HCT116 (cell line): ENCODE measurements around the gene SPI1. TPM values are rescaled to one million over a fixed set of nuclear protein-coding genes. Genes with fewer than 3 reads are reported as not detected.

Experiments used
- ATAC-seq: fragments of 200-7000 bp; cut with Tn5 transposase; 2 replicates; pipeline ENCODE4 v1.9.1; 2020; ENCODE audit warnings: mild to moderate bottlenecking, moderate library complexity
- BruUV-seq: library from RNA; stranded (reverse); fragments of 400-500 nt; replicated peaks from 2 replicates; lab custom pipeline; 2021; lab: Mats Ljungman, UMichigan
- CTCF ChIA-PET: fragments of 300-600 bp; sonication (Branson Sonifier 250); formaldehyde crosslinking; loops from one replicate; lab custom pipeline; 2021; ENCODE audit warnings: antibody characterized with exemption; lab: Charles Lee
- POLR2A ChIA-PET: fragments of 300-600, 350-600 bp; sonication (Branson Sonifier 250); formaldehyde crosslinking; loops from one replicate; lab custom pipeline; 2021; ENCODE audit warnings: antibody characterized with exemption; lab: Charles Lee
- RAD21 ChIA-PET, 2 experiments: fragments of 300-600 bp; sonication (Branson Sonifier 250); formaldehyde crosslinking; loops; one replicate each; lab custom pipeline; 2023; ENCODE audit warnings: low total read pairs in 2 of 2; ENCODE audit not compliant: uncharacterized antibody in 2 of 2, unreplicated experiment in 2 of 2, low non-redundant PET in 1 of 2; lab: Charles Lee
- DNase-seq: peaks from one replicate; pipeline ENCODE4 v3.0.0-alpha.2; 2010; ENCODE audit warnings: low read depth, low spot score
- H2AFZ ChIP-seq: fragments of 200-600 bp; shearing (Covaris generic), sonication (generic); 2 replicates; pipeline ENCODE4 v1.6.1; 2017; ENCODE audit warnings: low read depth, mixed run types, mixed read lengths, antibody characterized with exemption, low read length; ENCODE audit not compliant: poor library complexity, severe bottlenecking
- H3K27ac ChIP-seq: 2 replicates; pipeline ENCODE4 v1.5.1; 2012; ENCODE audit warnings: low read depth, low read length
- H3K27me3 ChIP-seq: fragments of 200-600 bp; sonication (generic); 2 replicates; pipeline ENCODE4 v1.6.1; 2016; ENCODE audit warnings: mixed run types, low read length, mixed read lengths; ENCODE audit not compliant: insufficient read depth
- H3K36me3 ChIP-seq, 2 experiments: fragments of 200-500 bp in 1 of 2; fragments of 200-600 bp in 1 of 2; sonication (Bioruptor generic) in 1 of 2; sonication (generic) in 1 of 2; 2 replicates each; pipeline versions ENCODE4 v1.5.1 to v1.6.1; 2014 to 2016; ENCODE audit warnings: low read length in 2 of 2, inconsistent platforms in 1 of 2, mixed read lengths in 1 of 2, mixed run types in 1 of 2; ENCODE audit not compliant: insufficient read depth in 2 of 2, control insufficient read depth in 1 of 2
- H3K4me1 ChIP-seq, 2 experiments: fragments of 200-600 bp in 1 of 2; sonication (generic) in 1 of 2; 2 replicates each; pipeline versions ENCODE4 v1.5.1 to v1.6.1; 2012 to 2017; ENCODE audit warnings: low read length in 2 of 2, inconsistent platforms in 1 of 2, mild to moderate bottlenecking in 1 of 2, mixed read lengths in 1 of 2, mixed run types in 1 of 2, moderate library complexity in 1 of 2; ENCODE audit not compliant: insufficient read depth in 2 of 2, control insufficient read depth in 1 of 2
- H3K4me2 ChIP-seq: fragments of 200-600 bp; sonication (generic); 2 replicates; pipeline ENCODE4 v1.6.1; 2017; ENCODE audit warnings: mixed run types, low read length, mixed read lengths
- H3K4me3 ChIP-seq, 2 experiments: fragments of 200-600 bp in 1 of 2; sonication (generic) in 1 of 2; replicated peaks in 1 of 2; 2 replicates each; pipeline ENCODE4 v1.5.1; 2011 to 2016; ENCODE audit warnings: low read length in 2 of 2, control low read depth in 1 of 2, low read depth in 1 of 2, mild to moderate bottlenecking in 1 of 2, mixed read lengths in 1 of 2, mixed run types in 1 of 2
- H3K79me2 ChIP-seq: fragments of 200-600 bp; sonication (generic); 2 replicates; pipeline ENCODE4 v1.6.1; 2017; ENCODE audit warnings: mild to moderate bottlenecking, mixed run types, low read length, moderate library complexity, mixed read lengths; ENCODE audit not compliant: insufficient read depth
- H3K9ac ChIP-seq: fragments of 200-600 bp; sonication (generic); 2 replicates; pipeline ENCODE4 v1.6.1; 2016; ENCODE audit warnings: low read length, mixed read lengths
- H3K9me2 ChIP-seq: fragments of 200-600 bp; sonication (generic), shearing (Covaris generic); 2 replicates; pipeline ENCODE4 v1.6.1; 2017; ENCODE audit warnings: mixed run types, mild to moderate bottlenecking, moderate library complexity; ENCODE audit not compliant: insufficient read depth
- H3K9me3 ChIP-seq, 2 experiments: fragments of 200-500 bp in 1 of 2; fragments of 200-600 bp in 1 of 2; sonication (Bioruptor generic) in 1 of 2; sonication (generic) in 1 of 2; 2 replicates each; pipeline ENCODE4 v1.6.1; 2014 to 2017; ENCODE audit warnings: low read length in 2 of 2, mixed read lengths in 2 of 2, inconsistent platforms in 1 of 2, low read depth in 1 of 2, mild to moderate bottlenecking in 1 of 2, mixed run types in 1 of 2, moderate library complexity in 1 of 2; ENCODE audit not compliant: control insufficient read depth in 1 of 2, insufficient read depth in 1 of 2
- H4K20me1 ChIP-seq: fragments of 200-600 bp; sonication (generic), shearing (Covaris generic); 2 replicates; pipeline ENCODE4 v1.6.1; 2017; ENCODE audit warnings: mixed run types, mild to moderate bottlenecking, moderate library complexity; ENCODE audit not compliant: insufficient read depth
- CBX3 ChIP-seq: IDR thresholded peaks from 2 replicates; pipeline ENCODE4 v1.6.1; 2012; ENCODE audit warnings: low read depth
- CEBPB ChIP-seq: IDR thresholded peaks from 2 replicates; pipeline ENCODE4 v1.6.1; 2012; ENCODE audit warnings: low read depth
- CTCF ChIP-seq, 3 experiments: fragments of 200-600 bp in 1 of 3; sonication (generic) in 1 of 3; IDR thresholded peaks in 2 of 3; conservative IDR thresholded peaks in 1 of 3; 2 replicates each; pipeline ENCODE4 v1.5.1; 2012 to 2017; ENCODE audit warnings: low read depth in 2 of 3, low read length in 2 of 3, antibody characterized with exemption in 1 of 3, borderline replicate concordance in 1 of 3, control low read depth in 1 of 3, mild to moderate bottlenecking in 1 of 3, mixed read lengths in 1 of 3, mixed run types in 1 of 3, moderate library complexity in 1 of 3; ENCODE audit not compliant: insufficient read depth in 1 of 3
- ELF1 ChIP-seq: IDR thresholded peaks from 2 replicates; pipeline ENCODE4 v1.6.1; 2012; ENCODE audit warnings: low read depth, borderline replicate concordance
- EZH2 ChIP-seq: fragments of 200-600 bp; sonication (generic); IDR thresholded peaks from 2 replicates; pipeline ENCODE4 v1.6.1; 2017; ENCODE audit warnings: antibody characterized with exemption, mixed run types
- FOSL1 ChIP-seq: IDR thresholded peaks from 2 replicates; pipeline ENCODE4 v1.6.1; 2012; ENCODE audit warnings: low read depth
- JUND ChIP-seq: IDR thresholded peaks from 2 replicates; pipeline ENCODE4 v1.6.1; 2012
- POLR2A ChIP-seq: IDR thresholded peaks from 2 replicates; pipeline ENCODE4 v1.7.0; 2011; ENCODE audit warnings: borderline replicate concordance; ENCODE audit not compliant: insufficient read depth, insufficient read length; ENCODE audit errors: extremely low read depth
- SRF ChIP-seq: IDR thresholded peaks from 2 replicates; pipeline ENCODE4 v1.6.1; 2012; ENCODE audit warnings: low read depth
- YY1 ChIP-seq: IDR thresholded peaks from 2 replicates; pipeline ENCODE4 v1.6.1; 2011; ENCODE audit warnings: low read length, low read depth, moderate library complexity, mild to moderate bottlenecking; ENCODE audit not compliant: insufficient replicate concordance; ENCODE audit errors: extremely low read depth
- ZBTB33 ChIP-seq: IDR thresholded peaks from 2 replicates; pipeline ENCODE4 v1.6.1; 2011; ENCODE audit warnings: mild to moderate bottlenecking, low read length, moderate library complexity; ENCODE audit not compliant: insufficient replicate concordance; ENCODE audit errors: extremely low read depth
- ZFX ChIP-seq: fragments of 450-650 bp; IDR thresholded peaks from 2 replicates; pipeline ENCODE4 v1.6.1; 2017
- ZNF274 ChIP-seq: fragments of 200-500 bp; sonication (Bioruptor generic); IDR thresholded peaks from 2 replicates; pipeline ENCODE4 v1.6.1; 2014; ENCODE audit warnings: mild to moderate bottlenecking, low read depth, low read length, inconsistent platforms
- intact Hi-C: fragments of 100-400 bp; cut with micrococcal nuclease; formaldehyde crosslinking; loops from 2 replicates; pipeline ENCODE4 v1.10.0; 2022
- total RNA-seq: library from RNA; stranded (reverse); gene quantifications from one replicate; pipeline ENCODE4 v1.2.1, GENCODE V29; 2021; ENCODE audit not compliant: unreplicated experiment

Gene SPI1
- total RNA-seq, 1 experiment from 2014 or later = 0.32 TPM

- H3K4me2 ChIP-seq = no peak overlapping the region
- H3K4me3 ChIP-seq = no peak overlapping the region
- no peaks in the 10 kb centered on the region for H3K79me2 ChIP-seq
- H3K4me1 ChIP-seq = no peaks in the 10 kb centered on the region
- ChIA-PET POLR2A (no interaction called here), RAD21 (no interaction called here), CTCF (no interaction called here)
- TF ChIP-seq ZNF274 (no peak), FOSL1 (no peak), POLR2A (no peak), ELF1 (no peak), ZFX (no peak), EZH2 (no peak), YY1 (no peak), JUND (no peak), SRF (no peak), CBX3 (no peak), CTCF (IDR thresholded peaks at IDR 0.05 in 2 of 3, conservative IDR thresholded peaks at IDR 0.05 in 1 of 3; ENCODE audit: borderline replicate concordance in 1 of 3, insufficient read depth in 1 of 3, low read depth in 2 of 3, low read length in 2 of 3) (no peak), ZBTB33 (no peak), CEBPB (no peak)
- no peaks in the 10 kb centered on the region for H3K9me2 ChIP-seq
- no peaks in the 10 kb centered on the region for H3K36me3 ChIP-seq
- no peak for DNase-seq
- H3K27me3 ChIP-seq = no peaks in the 10 kb centered on the region
- no peak overlapping the region for H3K27ac ChIP-seq
- intact Hi-C loops = no loop called here
- no peaks in the 10 kb centered on the region for H4K20me1 ChIP-seq
- BruUV-seq = no TSS peak
- no peak overlapping the region for H2AFZ ChIP-seq
- H3K9me3 ChIP-seq = no peaks in the 10 kb centered on the region
- H3K9ac ChIP-seq = no peak overlapping the region
- ATAC-seq = no peak
Observed at GRCh38 chr11:47400768-47401279, 22.5 kb upstream of the SPI1 start.
